Cortex of kidney (tissue), 1 donor: ENCODE data around the gene UGT1A4.

ENCODE experiments used
- DNase-seq: peaks from one replicate; lab custom pipeline; 2025; lab: John Stamatoyannopoulos, UW

Gene UGT1A4

DNA sequence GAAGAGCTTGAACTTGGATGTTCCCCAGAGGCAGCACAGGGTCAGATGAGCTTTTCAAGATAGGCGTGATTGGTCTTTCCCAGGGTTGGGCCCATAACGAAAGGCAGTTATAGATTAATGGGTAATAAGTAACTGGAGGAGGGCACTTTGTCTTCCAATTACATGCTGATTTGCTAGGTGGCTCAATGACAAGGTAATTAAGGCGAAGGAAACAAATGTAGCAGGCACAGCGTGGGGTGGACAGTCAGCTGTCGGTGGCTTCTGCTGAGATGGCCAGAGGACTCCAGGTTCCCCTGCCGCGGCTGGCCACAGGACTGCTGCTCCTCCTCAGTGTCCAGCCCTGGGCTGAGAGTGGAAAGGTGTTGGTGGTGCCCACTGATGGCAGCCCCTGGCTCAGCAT lies at the start of gene UGT1A4:
TSS of gene UGT1A4 (plus strand) at position 185 of the 400 bp plus-strand sequence. CDS start at position 270, 85 bp downstream.
- no peak for DNase-seq

DNA sequence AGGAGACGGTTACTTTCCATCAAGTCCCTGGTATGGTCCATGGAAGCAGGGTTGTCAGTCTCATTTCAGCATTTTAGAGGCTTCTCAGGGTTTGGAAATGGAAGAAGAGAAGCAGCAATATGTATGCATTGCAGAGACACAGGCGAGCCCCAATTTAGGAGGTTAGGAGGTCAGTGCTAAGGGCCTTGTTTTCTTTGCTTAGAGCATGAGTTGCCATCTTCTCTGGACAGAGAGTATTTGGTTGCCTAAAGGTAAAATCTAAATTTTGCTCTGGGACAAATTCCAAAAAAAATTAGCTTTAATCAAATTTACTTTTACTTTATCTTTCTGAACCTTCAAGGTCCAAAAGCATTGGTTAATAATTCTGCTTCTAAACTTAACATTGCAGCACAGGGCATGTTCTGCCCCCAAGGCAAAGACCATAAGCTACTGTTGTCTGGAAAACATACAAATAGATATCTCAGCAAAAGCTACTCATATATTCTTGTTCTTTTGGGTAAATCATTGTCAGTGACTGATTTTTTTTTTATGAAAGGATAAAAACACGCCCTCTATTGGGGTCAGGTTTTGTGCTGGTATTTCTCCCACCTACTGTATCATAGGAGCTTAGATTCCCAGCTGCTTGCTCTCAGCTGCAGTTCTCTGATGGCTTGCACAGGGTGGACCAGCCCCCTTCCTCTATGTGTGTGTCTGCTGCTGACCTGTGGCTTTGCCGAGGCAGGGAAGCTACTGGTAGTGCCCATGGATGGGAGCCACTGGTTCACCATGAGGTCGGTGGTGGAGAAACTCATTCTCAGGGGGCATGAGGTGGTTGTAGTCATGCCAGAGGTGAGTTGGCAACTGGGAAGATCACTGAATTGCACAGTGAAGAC lies 47.0 kb upstream of the UGT1A4 start, which contains the start of gene UGT1A9:
TSS of gene UGT1A9 (plus strand) at position 609 of the 872 bp plus-strand sequence. CDS start at position 646, 37 bp downstream.
- no peak for DNase-seq

DNA sequence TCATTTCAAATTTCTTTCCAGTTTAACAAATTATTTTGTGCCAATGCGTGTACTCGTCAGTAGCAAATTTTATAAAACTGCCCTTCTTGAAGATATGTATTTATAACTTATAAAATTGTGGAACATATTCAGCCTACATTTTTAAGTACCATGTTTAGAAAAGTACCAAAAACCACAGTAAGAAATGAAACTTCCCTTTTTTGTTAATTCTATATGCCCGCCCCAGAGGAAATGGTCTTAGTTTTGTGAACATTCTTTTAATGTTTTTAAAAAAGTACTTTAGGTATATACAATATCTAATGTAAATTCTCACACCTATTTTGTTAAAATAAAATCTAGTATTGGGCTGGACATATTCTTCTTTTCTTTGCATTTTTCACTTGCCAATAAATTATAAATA lies 45.6 kb upstream of the UGT1A4 start:
- DNase-seq, result no peak

DNA sequence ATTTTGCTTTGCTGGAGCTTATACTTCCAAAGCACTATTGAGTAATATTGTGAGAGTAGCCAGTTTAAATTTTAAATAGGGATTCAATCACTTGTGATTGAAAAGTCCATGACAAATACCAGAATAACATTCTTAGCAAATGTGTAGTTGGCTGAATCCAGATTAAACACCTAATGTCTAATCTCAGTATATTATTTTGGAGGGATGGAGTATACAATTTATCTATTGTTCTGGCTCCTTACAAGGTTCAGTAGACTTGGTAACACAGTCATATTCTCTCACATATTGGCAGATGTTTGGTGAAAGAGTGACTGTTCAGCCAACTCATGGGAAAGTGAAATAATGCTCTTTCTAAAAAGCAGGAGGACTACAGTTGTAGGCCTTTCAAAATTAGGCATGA lies 44.6 kb upstream of the UGT1A4 start:
- no peak for DNase-seq

DNA sequence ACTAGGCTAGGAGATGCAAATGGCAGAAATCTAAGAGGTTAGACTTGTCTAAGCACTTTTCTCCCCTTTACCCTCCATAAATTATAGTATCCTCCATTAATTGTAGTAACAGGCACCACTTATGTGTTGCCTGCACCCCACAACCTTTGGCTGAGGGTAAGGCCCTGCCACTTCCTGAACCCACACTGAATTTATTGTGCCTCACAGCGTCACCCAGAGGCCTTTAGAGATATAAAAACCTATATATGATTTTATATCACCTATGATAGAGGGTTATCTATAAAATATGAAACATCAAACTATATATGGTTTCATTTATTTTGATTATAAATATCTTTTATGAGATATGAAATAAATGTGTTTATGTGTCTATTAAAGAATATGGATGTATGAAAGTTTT lies 44.2 kb upstream of the UGT1A4 start:
- no peak for DNase-seq

DNA sequence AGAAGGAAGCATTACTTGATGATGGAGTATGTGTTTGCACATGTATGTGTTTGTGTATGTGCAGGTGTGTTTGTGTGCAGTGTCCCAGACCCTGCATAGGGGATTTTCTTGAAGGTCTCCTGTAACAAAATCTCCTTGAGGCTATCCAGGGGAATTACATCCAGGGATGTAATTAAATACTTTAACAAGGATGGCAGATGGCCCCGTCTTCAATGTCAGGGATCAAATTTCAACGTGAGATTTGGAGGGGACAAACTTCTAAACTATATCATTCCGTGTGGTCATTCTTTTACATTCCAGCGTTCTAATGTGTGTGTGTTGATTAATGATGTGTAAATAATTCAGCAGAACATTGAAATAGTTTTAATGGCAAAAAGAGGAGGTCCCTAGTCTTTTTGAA lies 43.5 kb upstream of the UGT1A4 start:
- DNase-seq, result no peak

DNA sequence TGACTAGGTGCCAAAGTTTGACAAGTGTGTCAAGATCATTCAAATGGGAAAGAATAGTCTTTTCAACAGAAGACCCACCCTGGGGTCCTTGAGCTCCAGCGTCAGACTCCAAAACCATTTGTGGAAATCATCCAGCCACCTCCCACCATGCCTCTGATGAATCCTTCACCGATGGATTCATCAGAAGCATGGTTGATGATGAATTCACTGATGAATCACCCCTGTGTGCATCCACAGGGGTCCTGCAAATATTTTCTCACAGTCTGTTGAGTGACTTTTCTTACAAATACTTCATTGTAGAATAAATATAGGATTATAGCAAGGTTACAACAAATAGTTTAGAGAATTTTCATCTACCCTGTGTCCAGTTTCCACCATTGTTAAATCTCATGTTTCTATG lies 42.5 kb upstream of the UGT1A4 start:
- no peak for DNase-seq

DNA sequence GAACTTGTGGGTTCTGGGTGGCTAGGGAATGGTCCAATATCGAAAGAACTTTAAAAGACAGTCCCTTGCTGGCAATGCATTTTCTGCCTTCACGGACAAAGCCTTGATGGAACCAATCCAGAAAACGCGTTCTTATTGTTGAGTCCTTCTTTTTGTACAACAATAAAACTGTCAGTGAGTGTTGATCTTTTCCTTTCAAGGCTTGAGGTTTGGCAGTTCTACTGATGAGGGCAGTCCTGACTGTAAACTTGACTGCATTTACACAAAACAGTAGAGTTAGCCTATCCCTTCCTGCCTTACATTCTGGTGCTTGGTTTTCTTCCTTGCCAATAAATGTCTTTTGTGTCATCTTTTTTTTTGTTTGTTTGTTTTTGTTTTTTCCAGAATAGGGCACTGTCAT lies 39.3 kb upstream of the UGT1A4 start:
- no peak for DNase-seq

DNA sequence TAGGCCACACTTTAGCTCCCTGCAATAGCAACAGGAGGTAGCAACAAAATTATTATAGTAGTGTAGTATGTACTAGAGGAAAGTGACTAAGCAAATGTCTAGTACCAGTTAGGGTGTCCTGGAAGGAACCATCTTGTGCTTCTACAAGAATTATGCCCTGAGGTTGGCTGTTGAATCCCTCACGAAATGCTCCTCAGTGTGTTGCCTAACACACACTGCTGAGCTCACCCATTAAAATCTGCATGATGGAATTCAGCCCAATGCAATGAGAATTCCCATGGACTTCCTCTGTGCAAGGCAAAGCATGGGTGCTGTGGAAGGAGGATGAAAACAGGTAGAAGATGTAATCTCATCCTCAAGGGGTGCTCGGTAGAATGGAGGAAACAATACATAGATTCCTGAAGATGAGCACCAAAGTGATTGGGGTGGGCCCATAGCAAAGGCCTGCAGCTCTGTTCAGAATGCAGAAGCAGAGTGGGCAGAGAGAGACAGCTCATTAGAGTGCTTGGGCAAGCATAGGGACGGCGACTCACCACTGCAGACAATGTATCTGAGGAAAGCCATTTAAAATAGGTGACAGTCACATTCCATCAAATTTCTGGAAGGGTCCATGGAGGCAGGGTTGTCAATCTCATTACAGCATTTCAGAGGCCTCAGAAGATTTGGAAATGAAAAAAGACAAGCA lies 38.0 kb upstream of the UGT1A4 start:
- no peak for DNase-seq

DNA sequence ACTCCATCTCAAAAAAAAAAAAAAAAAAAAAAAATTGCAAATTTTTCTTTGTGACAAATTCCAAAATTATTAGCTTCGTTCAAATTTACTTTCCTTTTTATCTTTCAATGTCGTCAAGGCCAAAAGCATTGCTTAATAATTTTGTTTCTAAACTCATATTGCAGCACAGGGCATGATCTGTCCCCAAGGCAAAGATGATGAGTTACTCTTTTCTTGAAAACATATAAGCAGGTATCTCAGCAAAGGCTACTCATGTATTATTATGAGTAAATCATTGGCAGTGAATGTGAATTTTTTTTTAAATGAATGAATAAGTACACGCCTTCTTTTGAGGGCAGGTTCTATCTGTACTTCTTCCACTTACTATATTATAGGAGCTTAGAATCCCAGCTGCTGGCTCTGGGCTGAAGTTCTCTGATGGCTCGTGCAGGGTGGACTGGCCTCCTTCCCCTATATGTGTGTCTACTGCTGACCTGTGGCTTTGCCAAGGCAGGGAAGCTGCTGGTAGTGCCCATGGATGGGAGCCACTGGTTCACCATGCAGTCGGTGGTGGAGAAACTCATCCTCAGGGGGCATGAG lies 36.9 kb upstream of the UGT1A4 start, which contains the start of gene UGT1A7:
TSS of gene UGT1A7 (plus strand) at position 381 of the 579 bp plus-strand sequence. CDS start at position 418, 37 bp downstream.
- DNase-seq, result no peak

DNA sequence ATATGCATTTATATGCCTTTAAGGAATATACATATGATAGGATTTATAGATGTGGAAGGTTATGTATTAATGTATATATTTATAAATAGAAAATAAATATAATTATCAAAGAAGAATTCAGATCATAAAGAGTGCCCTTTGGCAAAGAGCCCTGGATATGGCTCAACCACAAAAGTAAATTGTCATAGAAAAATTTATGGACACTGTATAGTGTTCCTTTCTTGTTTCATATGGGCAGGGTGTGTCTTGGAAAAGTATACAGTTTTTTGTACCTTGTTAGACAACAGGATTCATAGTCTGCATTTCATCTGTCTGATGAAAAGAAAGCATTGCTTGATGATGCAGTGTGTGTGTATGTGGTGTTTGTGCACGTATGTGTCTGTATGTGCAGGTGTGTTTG lies 33.9 kb upstream of the UGT1A4 start:
- no peak for DNase-seq

DNA sequence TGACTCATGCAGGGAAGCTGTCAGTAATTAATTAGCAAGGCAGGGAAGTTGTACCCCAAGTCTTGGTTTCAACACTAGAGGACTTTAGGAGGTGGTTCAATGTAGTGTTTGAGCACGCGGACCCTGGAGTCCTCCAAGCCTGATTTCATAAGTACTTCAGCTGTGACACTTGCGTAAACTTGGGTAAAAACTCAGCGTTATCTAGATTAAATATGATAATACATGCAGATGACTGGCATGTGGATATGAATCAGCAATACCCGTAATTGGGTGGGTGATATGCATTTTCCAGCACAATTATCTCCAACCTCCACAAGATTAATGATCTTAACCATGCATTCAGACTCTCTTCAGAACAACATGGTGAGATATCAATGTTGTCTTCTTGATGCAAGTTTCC lies 31.6 kb upstream of the UGT1A4 start:
- no peak for DNase-seq

DNA sequence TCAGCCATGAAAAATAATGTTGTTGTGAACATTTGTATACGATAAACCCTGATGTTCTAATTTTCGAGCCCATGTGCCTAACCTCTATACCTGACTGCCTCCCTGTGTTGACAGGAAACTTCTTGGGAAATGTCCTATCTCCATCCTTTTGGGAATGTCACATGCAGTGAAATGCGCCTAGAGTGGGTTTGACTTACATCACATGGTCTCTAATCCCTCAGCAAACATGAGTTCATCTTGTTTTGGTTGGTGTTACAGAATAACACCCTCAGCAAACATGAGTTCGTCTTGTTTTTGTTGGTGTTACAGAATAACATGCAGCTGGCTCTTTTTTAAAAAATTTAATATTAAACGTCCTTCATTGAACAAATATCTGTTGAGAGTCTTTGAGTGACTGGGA lies 30.2 kb upstream of the UGT1A4 start:
- no peak for DNase-seq

DNA sequence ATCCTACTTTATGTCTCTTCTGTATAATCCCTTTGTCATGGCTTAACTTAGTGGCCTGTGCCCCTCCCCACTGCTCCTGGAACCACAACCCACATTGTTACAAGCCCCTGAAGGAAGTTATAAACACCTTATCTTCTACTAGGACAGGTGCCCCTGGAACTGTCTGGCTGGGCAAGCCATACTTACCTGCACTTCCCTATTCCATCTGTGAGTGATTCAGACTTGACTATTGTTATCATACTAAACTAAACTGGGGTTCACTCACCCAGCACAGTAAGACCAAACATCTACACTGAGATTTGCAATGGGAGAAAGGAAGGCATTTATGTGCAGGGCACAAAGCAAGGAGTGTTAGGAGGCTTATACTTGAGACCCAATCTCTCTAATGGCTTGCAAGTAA lies 29.5 kb upstream of the UGT1A4 start:
- DNase-seq, result no peak

DNA sequence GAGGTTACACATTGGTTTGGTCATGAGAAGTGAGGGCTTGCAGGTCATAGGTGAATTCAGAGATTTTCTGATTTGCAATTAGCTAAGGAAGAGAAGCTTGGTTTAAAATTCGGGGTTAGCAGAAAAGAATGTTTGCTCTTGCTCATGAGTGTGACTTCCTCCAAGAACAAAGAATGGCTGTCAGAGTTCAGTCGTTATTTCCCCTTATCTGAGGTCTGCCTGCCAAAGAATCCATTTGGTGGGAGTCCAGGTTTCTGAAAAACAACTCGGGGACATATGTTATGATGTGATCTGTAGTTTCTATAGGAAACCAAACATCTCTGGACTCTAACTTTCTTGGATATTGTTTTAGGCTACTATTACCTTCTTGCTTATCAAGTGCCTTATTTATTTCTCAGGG lies 29.0 kb upstream of the UGT1A4 start:
- no peak for DNase-seq

DNA sequence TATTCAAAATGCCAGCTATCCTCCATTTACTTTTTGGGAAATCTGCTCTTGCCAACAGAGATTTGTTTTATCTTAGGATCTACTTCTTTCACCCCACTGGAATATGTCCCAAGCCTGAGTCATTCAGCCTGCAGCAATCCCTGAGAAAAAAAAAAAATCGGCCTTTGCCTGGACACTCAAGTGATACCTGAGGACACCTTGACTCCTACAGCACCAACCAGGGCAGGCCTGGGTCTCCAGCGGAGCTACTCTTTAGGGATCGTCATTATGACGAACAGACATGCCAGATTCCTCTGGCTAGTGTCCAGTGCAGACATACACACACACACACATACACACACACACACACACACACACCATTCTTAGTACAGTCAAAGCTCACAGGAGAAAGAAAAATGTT lies 28.1 kb upstream of the UGT1A4 start:
- DNase-seq, result no peak

DNA sequence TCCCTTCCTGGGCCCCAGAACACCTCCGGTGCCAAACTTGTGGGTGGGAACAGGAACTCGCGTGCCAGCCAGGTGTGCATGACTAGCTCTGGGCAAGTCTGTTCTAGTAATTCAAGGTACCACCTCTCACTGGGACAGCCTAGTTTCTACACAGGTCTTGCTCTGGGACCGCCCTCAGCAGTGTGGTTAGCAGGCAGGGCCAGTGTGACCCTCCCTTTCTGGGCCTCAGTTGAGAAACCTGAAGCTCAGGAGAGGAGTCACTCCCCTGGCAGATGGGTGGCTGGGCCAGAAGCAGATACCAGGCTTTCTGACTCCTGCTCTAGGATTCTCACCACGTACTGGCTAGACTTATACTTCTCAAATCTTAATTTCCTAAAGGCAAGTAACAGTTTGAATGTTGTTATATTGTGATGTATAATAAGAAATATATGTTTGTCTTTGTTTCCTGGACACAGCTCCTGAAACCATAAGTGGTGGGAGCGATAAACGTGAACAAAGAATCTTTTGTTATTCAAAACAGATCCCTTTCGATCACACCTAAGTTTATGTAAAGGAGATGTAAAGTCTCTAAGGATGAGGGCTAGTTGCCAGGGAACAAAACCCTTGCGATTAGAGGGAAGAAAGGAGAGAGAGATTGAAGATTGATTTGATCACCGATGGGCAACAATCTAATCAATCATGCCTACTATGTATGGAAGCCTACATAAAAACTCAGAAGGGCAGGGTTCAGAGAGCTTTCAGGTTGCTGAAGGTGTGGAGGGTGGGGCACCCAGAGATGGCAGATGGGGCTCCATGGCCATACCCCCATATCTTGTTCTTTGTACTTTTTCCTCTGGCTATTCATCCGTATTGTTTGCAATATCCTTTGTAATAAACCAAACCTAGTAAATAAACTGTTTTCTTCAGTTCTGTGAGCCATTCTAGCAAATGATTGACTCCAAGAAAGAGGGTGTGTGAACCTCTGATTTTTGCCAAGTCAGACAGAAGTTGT lies 26.8 kb upstream of the UGT1A4 start:
- no peak for DNase-seq

DNA sequence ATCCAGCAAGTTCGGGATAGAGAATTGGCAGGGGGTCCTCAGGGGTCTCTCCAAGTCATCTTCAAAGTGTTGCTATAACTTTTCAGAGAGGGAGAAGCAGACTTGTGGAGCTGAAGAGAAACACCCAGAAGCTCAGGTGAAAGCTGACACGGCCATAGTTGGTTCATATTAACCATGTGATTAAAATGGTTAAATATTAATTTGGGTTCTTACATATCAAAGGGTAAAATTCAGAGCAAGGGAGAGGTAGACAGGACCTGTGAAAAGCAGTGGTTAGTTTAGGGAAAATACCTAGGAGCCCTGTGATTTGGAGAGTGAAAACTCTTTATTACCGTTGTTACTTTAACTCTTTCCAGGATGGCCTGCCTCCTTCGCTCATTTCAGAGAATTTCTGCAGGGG lies 25.9 kb upstream of the UGT1A4 start, which contains the start of gene UGT1A6:
TSS of gene UGT1A6 (plus strand) at position 243 of the 400 bp plus-strand sequence. CDS start at position 358, 115 bp downstream.
- no peak for DNase-seq

DNA sequence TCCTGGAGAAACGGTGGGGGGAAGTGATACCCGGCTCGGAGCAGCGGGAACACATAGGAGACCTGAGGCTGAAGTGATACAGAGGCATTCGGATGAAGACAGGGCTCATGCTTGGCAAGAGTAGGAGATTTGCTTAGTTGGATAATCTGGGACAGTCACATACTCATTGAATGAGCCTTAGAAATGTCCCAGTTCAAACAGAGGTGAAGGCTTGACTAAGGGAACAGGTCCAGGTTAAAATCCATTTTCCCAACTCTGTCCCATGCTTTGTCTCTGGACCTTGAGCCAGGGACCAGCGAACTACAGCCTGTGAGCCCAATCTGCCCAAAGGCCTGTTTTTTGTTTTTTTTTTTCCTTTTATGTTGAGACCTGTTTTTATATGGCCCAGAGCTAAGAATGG lies 24.6 kb upstream of the UGT1A4 start:
- no peak for DNase-seq

DNA sequence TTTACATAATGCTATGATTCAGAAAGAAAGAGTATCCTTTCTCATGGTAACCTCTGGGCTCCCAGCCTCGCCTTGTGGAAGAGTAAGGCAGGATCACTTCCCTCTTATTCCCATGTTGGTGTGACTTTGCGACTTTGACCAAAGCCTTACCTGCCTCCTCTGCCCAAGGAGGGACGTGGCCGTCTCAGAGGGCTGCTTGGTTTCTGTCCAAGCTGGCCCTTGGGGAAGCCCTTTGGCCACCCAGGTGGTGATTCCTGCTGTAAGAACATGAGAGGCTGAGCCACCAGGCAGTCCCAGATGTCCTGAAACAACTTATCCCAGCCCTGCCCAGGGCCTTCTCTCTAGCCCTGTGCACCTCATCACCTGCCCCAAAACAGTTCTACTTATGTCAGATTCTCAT lies 19.8 kb upstream of the UGT1A4 start:
- no peak for DNase-seq

DNA sequence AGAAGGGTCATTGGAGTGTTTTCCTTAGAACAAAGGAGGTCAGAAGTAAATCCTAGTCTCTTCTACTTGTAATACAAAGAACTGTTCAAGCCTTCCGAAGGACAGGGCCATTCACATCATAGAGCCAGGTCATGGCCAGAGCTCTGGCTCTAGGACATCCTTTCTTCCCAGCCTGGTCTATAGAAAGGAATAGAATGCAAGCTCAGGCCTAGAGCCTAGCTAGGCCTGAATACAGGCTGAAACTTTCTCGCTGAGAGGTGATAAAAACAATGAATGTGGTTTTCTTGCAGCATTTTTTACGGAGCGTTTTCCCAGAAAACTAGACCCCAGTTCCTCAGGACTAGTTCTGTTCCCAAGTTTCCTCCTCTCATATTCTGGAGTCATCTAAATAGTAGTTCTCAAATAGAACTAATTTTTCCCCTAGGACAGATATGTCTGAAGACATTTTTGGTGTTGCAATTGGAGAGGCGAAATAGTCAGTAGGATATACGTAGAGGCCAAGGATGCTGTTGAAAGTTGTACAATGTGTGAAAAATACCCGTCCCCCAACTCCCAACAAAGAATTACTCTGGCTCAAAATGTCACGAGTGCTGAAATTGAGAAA lies 19.0 kb upstream of the UGT1A4 start:
- no peak for DNase-seq
